OCI-LY7 (cell line): ENCODE data around the gene LRP1B. TPM values are rescaled to one million over a fixed set of nuclear protein-coding genes. Genes with fewer than 3 reads are reported as not detected.
"Not testable (repeated sequence)": the region's sequence is repeated elsewhere in the genome, so short reads cannot be mapped to it uniquely, and the experiment has no call there.

Experiments used
- BruUV-seq: library from RNA; stranded (reverse); fragments of 400-500 nt; replicated peaks from 2 replicates; lab custom pipeline; 2021; lab: Mats Ljungman, UMichigan
- CTCF ChIA-PET: fragments of 300-600 bp; sonication (Branson Sonifier 250); formaldehyde crosslinking; loops from one replicate; lab custom pipeline; 2022; ENCODE audit warnings: antibody characterized with exemption; ENCODE audit not compliant: unreplicated experiment; lab: Charles Lee
- POLR2A ChIA-PET: fragments of 300-600 bp; sonication (Branson Sonifier 250); formaldehyde crosslinking; loops from one replicate; lab custom pipeline; 2022; ENCODE audit warnings: antibody characterized with exemption; lab: Charles Lee
- DNase-seq: peaks from one replicate; pipeline ENCODE4 v3.0.0-alpha.2; 2015; ENCODE audit warnings: low spot score
- H2AFZ ChIP-seq: fragments of 200-600 bp; sonication (generic), shearing (Covaris generic); 2 replicates; pipeline ENCODE4 v1.6.1; 2014; ENCODE audit warnings: mild to moderate bottlenecking, antibody characterized with exemption, low read length, moderate library complexity
- H3K27ac ChIP-seq: fragments of 200-600 bp; sonication (generic); 2 replicates; pipeline ENCODE4 v1.5.1; 2014; ENCODE audit warnings: mixed run types, low read depth, mild to moderate bottlenecking, moderate library complexity, low read length, inconsistent platforms; ENCODE audit not compliant: poor library complexity, severe bottlenecking
- H3K36me3 ChIP-seq: fragments of 200-600 bp; sonication (generic); 2 replicates; pipeline ENCODE4 v1.6.1; 2014; ENCODE audit warnings: mild to moderate bottlenecking, antibody characterized with exemption, low read length, moderate library complexity, mixed read lengths; ENCODE audit not compliant: insufficient read depth
- H3K4me1 ChIP-seq: fragments of 200-600 bp; sonication (generic); 2 replicates; pipeline ENCODE4 v1.5.1; 2014; ENCODE audit warnings: mild to moderate bottlenecking, low read length; ENCODE audit not compliant: insufficient read depth, poor library complexity, severe bottlenecking
- H3K4me2 ChIP-seq: fragments of 200-600 bp; sonication (generic); 2 replicates; pipeline ENCODE4 v1.6.1; 2014; ENCODE audit warnings: mild to moderate bottlenecking, low read length
- H3K4me3 ChIP-seq: fragments of 200-600 bp; sonication (generic); 2 replicates; pipeline ENCODE4 v1.5.1; 2014; ENCODE audit warnings: mild to moderate bottlenecking, low read depth, low read length; ENCODE audit not compliant: poor library complexity, severe bottlenecking
- H3K79me2 ChIP-seq: fragments of 200-600 bp; sonication (generic); 2 replicates; pipeline ENCODE4 v1.6.1; 2016; ENCODE audit warnings: low read depth, mild to moderate bottlenecking, low read length, moderate library complexity, mixed read lengths; ENCODE audit not compliant: insufficient read depth
- H3K9me2 ChIP-seq: fragments of 200-600 bp; sonication (generic); 2 replicates; pipeline ENCODE4 v1.6.1; 2016; ENCODE audit warnings: mild to moderate bottlenecking, low read length, mixed read lengths; ENCODE audit not compliant: insufficient read depth
- H3K9me3 ChIP-seq: fragments of 200-600 bp; sonication (generic); 2 replicates; pipeline ENCODE4 v1.6.1; 2014; ENCODE audit warnings: mild to moderate bottlenecking, mixed run types, low read length, mixed read lengths
- H4K20me1 ChIP-seq: fragments of 200-600 bp; sonication (generic); 2 replicates; pipeline ENCODE4 v1.6.1; 2014; ENCODE audit warnings: mild to moderate bottlenecking, antibody characterized with exemption, low read length, moderate library complexity, mixed read lengths; ENCODE audit not compliant: insufficient read depth
- CTCF ChIP-seq: fragments of 200-600 bp; sonication (generic); conservative IDR thresholded peaks from 2 replicates; pipeline ENCODE4 v1.5.1; 2014; ENCODE audit warnings: mild to moderate bottlenecking, antibody characterized with exemption, low read length, moderate library complexity, mixed read lengths
- EZH2phosphoT487 ChIP-seq: fragments of 200-600 bp; sonication (generic); IDR thresholded peaks from 2 replicates; pipeline ENCODE4 v1.6.1; 2018; ENCODE audit warnings: low read depth, borderline replicate concordance, mild to moderate bottlenecking, mixed run types, antibody characterized with exemption, low read length, moderate library complexity, mixed read lengths
- intact Hi-C: fragments of 100-400 bp; cut with micrococcal nuclease; formaldehyde crosslinking; loops from one replicate; pipeline ENCODE4 v1.10.0; 2022; ENCODE audit not compliant: unreplicated experiment
- total RNA-seq, 2 experiments: library from RNA; depleted of rRNA in 1 of 2; stranded (reverse); fragments of >200 nt in 1 of 2; shearing (Covaris generic) in 1 of 2; gene quantifications; 2 replicates each; pipeline ENCODE4 v1.2.3, GENCODE V29; 2014 to 2022

LRP1B gene
- total RNA-seq, 2 experiments from 2014 or later, result not detected

- TF ChIP-seq CTCF, result no peak
- TF ChIP-seq EZH2phosphoT487, result no peak
- no peaks in the 10 kb centered on the region for H3K9me2 ChIP-seq
- H3K4me2 ChIP-seq, result no peak overlapping the region
- intact Hi-C loops, result no loop called here
- H3K9me3 ChIP-seq, result no peaks in the 10 kb centered on the region
- H3K27ac ChIP-seq, result no peak overlapping the region
- no peaks in the 10 kb centered on the region for H3K36me3 ChIP-seq
- no peaks in the 10 kb centered on the region for H3K4me1 ChIP-seq
- DNase-seq, result no peak
- H3K79me2 ChIP-seq, result no peaks in the 10 kb centered on the region
- H4K20me1 ChIP-seq, result no peaks in the 10 kb centered on the region
- CTCF ChIA-PET, result no interaction called here
- no peak overlapping the region for H3K4me3 ChIP-seq
- POLR2A ChIA-PET, result interaction anchor here (0.6 kb wide), 1 partner anchor 866 kb away, joined by 3 read pairs; no protein-coding TSS in a partner anchor
- H2AFZ ChIP-seq, result no peak overlapping the region
- no TSS peak for BruUV-seq
Observed at GRCh38 chr2:141187075-141187439, 943.8 kb downstream of the LRP1B start.

- Histone ChIP-seq H3K4me3 (no peak overlapping the region), H3K9me3 (no peaks in the 10 kb centered on the region), H3K79me2 (no peaks in the 10 kb centered on the region), H3K9me2 (no peaks in the 10 kb centered on the region), H3K36me3 (no peaks in the 10 kb centered on the region), H3K27ac (no peak overlapping the region), H3K4me1 (no peaks in the 10 kb centered on the region), H2AFZ (no peak overlapping the region), H3K4me2 (no peak overlapping the region), H4K20me1 (no peaks in the 10 kb centered on the region)
- intact Hi-C loops, result no loop called here
- no peak for DNase-seq
- POLR2A ChIA-PET, result no interaction called here
- TF ChIP-seq CTCF (no peak), EZH2phosphoT487 (no peak)
- no TSS peak for BruUV-seq
- CTCF ChIA-PET, result no interaction called here
Observed at GRCh38 chr2:141186413-141187074, 944.3 kb downstream of the LRP1B start.

GRCh38 chr2:141182246-141182645 lies 948.6 kb downstream of the LRP1B start:
- intact Hi-C loops, result no loop called here
- Histone ChIP-seq H3K9me3 (no peaks in the 10 kb centered on the region), H3K4me2 (no peak overlapping the region), H3K36me3 (no peaks in the 10 kb centered on the region), H3K4me3 (no peak overlapping the region), H2AFZ (no peak overlapping the region), H3K9me2 (no peaks in the 10 kb centered on the region), H3K4me1 (no peaks in the 10 kb centered on the region), H3K79me2 (no peaks in the 10 kb centered on the region), H4K20me1 (no peaks in the 10 kb centered on the region), H3K27ac (no peak overlapping the region)
- no TSS peak for BruUV-seq
- no peak for DNase-seq
- ChIA-PET POLR2A (interaction anchor here (0.7 kb wide), 1 partner anchor 1855 kb away, joined by 6 read pairs; no protein-coding TSS in a partner anchor), CTCF (no interaction called here)
- no peak for TF ChIP-seq CTCF
- no peak for TF ChIP-seq EZH2phosphoT487

- BruUV-seq, H3K4me1 ChIP-seq, DNase-seq, H3K27ac ChIP-seq, intact Hi-C loops, H3K4me3 ChIP-seq, H2AFZ ChIP-seq, H3K4me2 ChIP-seq, POLR2A ChIA-PET, H3K9me2 ChIP-seq, H3K79me2 ChIP-seq, H3K9me3 ChIP-seq, H3K36me3 ChIP-seq, CTCF ChIA-PET, H4K20me1 ChIP-seq: not testable (repeated sequence)
Observed at GRCh38 chr2:141169117-141169516, 961.7 kb downstream of the LRP1B start.
